CD4-positive, alpha-beta T cell treated with Interleukin-1 beta for 1 hour (primary cell): ENCODE results near the gene GLB1L.

Source experiments
- DNase-seq, 2 donors: peaks; one replicate each; pipeline ENCODE4 v3.0.0-alpha.2; 2020 to 2022

Gene GLB1L

GRCh38 chr2:219252570-219252899 lies 7.3 kb upstream of the GLB1L start:
- DNase-seq = no peak

- peak in 1 of 2 donors; percentile 27 for DNase-seq
These were observed 6.8 kb upstream of the GLB1L start for GRCh38 chr2:219252084-219252483.

GRCh38 chr2:219251656-219252055 lies 6.4 kb upstream of the GLB1L start:
- no peak for DNase-seq

GRCh38 chr2:219250049-219250781 lies 5.0 kb upstream of the GLB1L start:
- DNase-seq = no peak

GRCh38 chr2:219249203-219249980 lies 4.1 kb upstream of the GLB1L start:
- peak; percentile 64 to 72 for DNase-seq

- DNase-seq = no peak
These were observed 3.6 kb upstream of the GLB1L start for GRCh38 chr2:219248845-219249202.

- peak; percentile 62 to 79 for DNase-seq
These were observed 2.7 kb upstream of the GLB1L start for GRCh38 chr2:219247678-219248642.

GRCh38 chr2:219246559-219246958 lies 1.3 kb upstream of the GLB1L start:
- no peak for DNase-seq

- DNase-seq = peak in 1 of 2 donors; percentile 18
These were observed 621 bp upstream of the GLB1L start for GRCh38 chr2:219245899-219246230.

- no peak for DNase-seq
These were observed 476 bp downstream of the GLB1L start for GRCh38 chr2:219244789-219245147.

- peak in 1 of 2 donors; percentile 38 for DNase-seq
These were observed 1.9 kb downstream of the GLB1L start for GRCh38 chr2:219243291-219243761.

GRCh38 chr2:219234331-219234730 lies 10.9 kb downstream of the GLB1L start:
- no peak for DNase-seq

GRCh38 chr2:219230059-219230540 lies 15.1 kb downstream of the GLB1L start:
- DNase-seq = peak; percentile 27 to 37

- peak; percentile 99 for DNase-seq
These were observed 15.8 kb downstream of the GLB1L start, which contains the start of the genes ANKZF1 and ATG9A for GRCh38 chr2:219229305-219230058. Gene ANKZF1, plus strand, starts transcription at chr2:219229806. Its CDS starts 452 bp downstream, at chr2:219230258. Gene ATG9A, minus strand, starts transcription at chr2:219229636. Its CDS starts 1,612 bp downstream, at chr2:219228024.

- DNase-seq = no peak
These were observed 16.3 kb downstream of the GLB1L start for GRCh38 chr2:219228911-219229304.

GRCh38 chr2:219228041-219228910 lies 17.0 kb downstream of the GLB1L start:
- DNase-seq = no peak

GRCh38 chr2:219225350-219225749 lies 19.9 kb downstream of the GLB1L start:
- DNase-seq = peak in 1 of 2 donors; percentile 33

- no peak for DNase-seq
These were observed 21.2 kb downstream of the GLB1L start for GRCh38 chr2:219223831-219224610.

GRCh38 chr2:219221957-219222518 lies 23.2 kb downstream of the GLB1L start:
- DNase-seq = no peak
